ENCODE results near the gene DCHS1. TPM values are rescaled to one million over a fixed set of nuclear protein-coding genes. Genes with fewer than 3 reads are reported as not detected.

Gene DCHS1
- total and polyA plus RNA-seq, 10 of the 15 experiments (the other 5 are each of a cell fraction or from before 2014, with no cell fraction given) = 0.02 to 0.64 (median 0.18) TPM; not detected in 1

- ATAC-seq = peak; percentile 49
- no peak overlapping the region for H3K9ac ChIP-seq (ENCODE audit: control insufficient read depth, insufficient read depth, low read length)
- ChIA-PET CTCF (interaction anchor here (0.6 to 3.6 kb wide), 8 partner anchors 11 to 135 kb away, joined by 3 to 40 read pairs (median 8); partner anchors contain the start of gene MRPL17), POLR2A (interaction anchor here (0.9 to 2.6 kb wide), 2 partner anchors 54 to 62 kb away, joined by 3 to 7 read pairs; partner anchors contain the start of gene TAF10), RAD21 (ENCODE audit: unreplicated experiment) (interaction anchor here (0.6 to 2.9 kb wide), 6 partner anchors 14 to 226 kb away, joined by 3 to 17 read pairs (median 4); partner anchors contain the start of genes ILK and MRPL17), SMC1A (ENCODE audit: uncharacterized antibody, unreplicated experiment) (interaction anchor here (0.7 to 3.1 kb wide), 8 partner anchors 7 to 135 kb away, joined by 3 to 32 read pairs (median 9); partner anchors contain the start of gene MRPL17)
- no peaks in the 10 kb centered on the region for H3K79me2 ChIP-seq (ENCODE audit: control insufficient read depth, insufficient read depth, low read length)
- peak; percentile 62 for TF ChIP-seq PKNOX1 (IDR thresholded peaks at IDR 0.05)
- TF ChIP-seq SMAD5 (IDR thresholded peaks at IDR 0.05; ENCODE audit: low read depth) = no peak
- TF ChIP-seq SREBF2 (IDR thresholded peaks at IDR 0.05; ENCODE audit: low read length) = no peak
- 0 out of 2 replicates have a peak, but pooled peaks have one; percentile 15 for TF ChIP-seq MTA2 (IDR thresholded peaks at IDR 0.05; ENCODE audit: low read depth)
- no peak for TF ChIP-seq NR2C1 (IDR thresholded peaks at IDR 0.05)
- 0 out of 2 replicates have a peak, but pooled peaks have one; percentile 15 for TF ChIP-seq JUNB (IDR thresholded peaks at IDR 0.05)
- no peak for TF ChIP-seq BACH1 (IDR thresholded peaks at IDR 0.05; ENCODE audit: borderline replicate concordance)
- TF ChIP-seq KAT2A (conservative IDR thresholded peaks at IDR 0.05; ENCODE audit: control insufficient read depth, low read depth, low read length) = no peak
- no peak for TF ChIP-seq E2F4 (IDR thresholded peaks at IDR 0.05; ENCODE audit: low read depth, low read length)
- no peak for TF ChIP-seq EZH2 (IDR thresholded peaks at IDR 0.05; ENCODE audit: borderline replicate concordance, control insufficient read depth, low read depth, low read length)
- no peak for TF ChIP-seq CBX5 (IDR thresholded peaks at IDR 0.05; ENCODE audit: low read depth)
- TF ChIP-seq MYC (IDR thresholded peaks at IDR 0.05; ENCODE audit: insufficient read depth, insufficient read length, insufficient replicate concordance, low read length, severe bottlenecking) = no peak
- no peak for TF ChIP-seq ZZZ3 (IDR thresholded peaks at IDR 0.05; ENCODE audit: control insufficient read depth, insufficient read length, low read depth)
- TF ChIP-seq HDAC6 (IDR thresholded peaks at IDR 0.05; ENCODE audit: unreplicated experiment) = no peak
- no peak for TF ChIP-seq POLR2AphosphoS2 (IDR thresholded peaks at IDR 0.05; ENCODE audit: low read depth, low read length)
- H3K4me2 ChIP-seq (ENCODE audit: control insufficient read depth, insufficient read depth) = no peak overlapping the region
- DNase-seq (ENCODE audit: low read depth, low spot score) = no peak
- H3K4me1 ChIP-seq (ENCODE audit: control insufficient read depth, insufficient read depth, low read length) = no peaks in the 10 kb centered on the region
- H3K9me3 ChIP-seq (replicated peaks; ENCODE audit: control insufficient read depth, insufficient read depth, low read length) = no peaks in the 10 kb centered on the region
- no peak overlapping the region for H3K27ac ChIP-seq (ENCODE audit: control insufficient read depth, insufficient read depth)
- no peaks in the 10 kb centered on the region for H4K20me1 ChIP-seq (ENCODE audit: control insufficient read depth, insufficient read depth)
- WGBS (ENCODE audit: insufficient coverage, insufficient replicate concordance, low lambda C conversion rate, missing lambda C conversion rate) = 25% methylated on average over 4 of the region's 4 CpGs
- in situ Hi-C loops (cut with MboI) (no loop called here), intact Hi-C loops (cut with micrococcal nuclease; ENCODE audit: unreplicated experiment) (loop anchor here (2.0 to 5.0 kb wide), 2 partner anchors 54 to 134 kb away; partner anchors contain the start of gene TAF10)
- no peak overlapping the region for H2AFZ ChIP-seq (ENCODE audit: control insufficient read depth, low read depth, low read length)
- BruUV-seq (replicated peaks) = no TSS peak
- no peaks in the 10 kb centered on the region for H3K36me3 ChIP-seq (ENCODE audit: control insufficient read depth in 2 of 2, insufficient read depth in 2 of 2, low read length in 1 of 2)
- H3K4me3 ChIP-seq = no peak overlapping the region
- FAIRE-seq = no peak
- no peaks in the 10 kb centered on the region for H3K27me3 ChIP-seq (replicated peaks in 1 of 2; ENCODE audit: control insufficient read depth in 2 of 2, insufficient read depth in 2 of 2, low read length in 1 of 2)
These were observed 10.9 kb upstream of the DCHS1 start for GRCh38 chr11:6666302-6667183.

Data from GM12878 (cell line).